Endometrium (tissue), 2 donors: ENCODE results near the gene TRIM38.
"Not testable (repeated sequence)": the region's sequence is repeated elsewhere in the genome, so short reads cannot be mapped to it uniquely, and the experiment has no call there.

Source experiments
- FAIRE-seq: peaks from 2 replicates; lab custom pipeline; 2012; peaks lifted over from hg19 to GRCh38; lab: Jason Lieb, UNC
- donor health status: control.
- donor health status: control.

The TRIM38 gene

GRCh38 chr6:26006086-26006939 lies 43.7 kb downstream of the TRIM38 start:
- FAIRE-seq: no peak

- FAIRE-seq: not testable (repeated sequence)
Measured at GRCh38 chr6:26006940-26007305, 44.3 kb downstream of the TRIM38 start.

GRCh38 chr6:26008470-26008869 lies 45.9 kb downstream of the TRIM38 start:
- FAIRE-seq: no peak

- FAIRE-seq: no peak
Measured at GRCh38 chr6:26009817-26010216, 47.2 kb downstream of the TRIM38 start.

GRCh38 chr6:26012061-26012460 lies 49.5 kb downstream of the TRIM38 start:
- no peak for FAIRE-seq

- FAIRE-seq: not testable (repeated sequence)
Measured at GRCh38 chr6:26014386-26014785, 51.8 kb downstream of the TRIM38 start.

- no peak for FAIRE-seq
Measured at GRCh38 chr6:26016245-26016962, 53.8 kb downstream of the TRIM38 start.

GRCh38 chr6:26016963-26017631 lies 54.5 kb downstream of the TRIM38 start:
- FAIRE-seq: no peak

- no peak for FAIRE-seq
Measured at GRCh38 chr6:26017632-26017966, 55.0 kb downstream of the TRIM38 start.

GRCh38 chr6:26019261-26019830 lies 56.7 kb downstream of the TRIM38 start:
- FAIRE-seq: no peak

- peak; percentile 8 for FAIRE-seq
Measured at GRCh38 chr6:26019967-26020328, 57.3 kb downstream of the TRIM38 start.

- FAIRE-seq: peak; percentile 98
Measured at GRCh38 chr6:26020329-26021000, 57.9 kb downstream of the TRIM38 start.

GRCh38 chr6:26021001-26021349 lies 58.4 kb downstream of the TRIM38 start:
- FAIRE-seq: no peak

- no peak for FAIRE-seq
Measured at GRCh38 chr6:26021350-26022131, 58.9 kb downstream of the TRIM38 start.

- FAIRE-seq: peak; percentile 89
Measured at GRCh38 chr6:26022132-26022472, 59.5 kb downstream of the TRIM38 start.

- FAIRE-seq: no peak
Measured at GRCh38 chr6:26022737-26023136, 60.1 kb downstream of the TRIM38 start.

- no peak for FAIRE-seq
Measured at GRCh38 chr6:26024651-26025046, 62.0 kb downstream of the TRIM38 start.

- FAIRE-seq: no peak
Measured at GRCh38 chr6:26025047-26025893, 62.7 kb downstream of the TRIM38 start.

GRCh38 chr6:26025894-26026832 lies 63.6 kb downstream of the TRIM38 start:
- FAIRE-seq: no peak
